ENCODE measurements around the gene EIF4H. TPM values are rescaled to one million over a fixed set of nuclear protein-coding genes. Genes with fewer than 3 reads are reported as not detected.
"Not testable (repeated sequence)": the region's sequence is repeated elsewhere in the genome, so short reads cannot be mapped to it uniquely, and the experiment has no call there.

Gene EIF4H
- total RNA-seq, 4 donors from 2014 or later: 131 to 172 (median 149) TPM

DNA sequence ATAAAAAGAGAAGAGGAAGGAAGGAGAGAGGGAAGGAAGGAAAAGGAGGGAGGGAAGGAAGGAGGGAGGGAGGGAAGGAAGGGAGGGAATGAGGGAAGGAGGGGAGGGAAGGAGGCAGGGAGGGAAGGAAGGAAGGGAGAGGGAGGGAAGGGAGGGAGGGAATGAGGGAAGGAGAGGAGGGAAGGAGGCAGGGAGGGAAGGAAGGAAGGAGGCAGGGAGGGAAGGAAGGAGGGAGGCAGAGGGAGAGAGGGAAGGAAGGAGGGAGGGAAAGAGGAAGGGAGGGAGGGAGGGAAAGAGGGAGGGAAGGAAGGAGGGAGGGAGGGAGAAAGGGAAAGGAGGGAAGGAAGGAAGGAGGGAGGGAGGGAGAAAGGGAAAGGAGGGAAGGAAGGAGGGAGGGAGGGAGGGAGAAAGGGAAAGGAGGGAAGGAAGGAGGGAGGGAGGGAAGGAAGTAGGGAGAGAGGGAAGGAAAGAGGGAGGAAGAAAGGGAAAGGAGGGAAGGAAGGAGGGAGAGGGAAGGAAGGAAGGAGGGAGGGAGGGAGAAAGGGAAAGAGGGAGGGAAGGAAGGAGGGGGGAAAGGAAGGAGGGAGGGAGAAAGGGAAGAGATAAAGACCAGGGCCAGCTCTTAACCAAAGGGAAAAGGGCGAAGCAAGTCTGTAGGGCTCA is 29.9 kb downstream of the EIF4H start:
- no peak overlapping the region for H3K27ac ChIP-seq
- no peak overlapping the region for H3K4me3 ChIP-seq
- no peaks in the 10 kb centered on the region for H3K9me3 ChIP-seq
- no peaks in the 10 kb centered on the region for H3K27me3 ChIP-seq
- no peaks in the 10 kb centered on the region for H3K36me3 ChIP-seq
- no peak for DNase-seq
- H3K4me1 ChIP-seq: peaks cover 0 to 5% (median 2%) of the 10 kb centered on the region in 4 donors
- TF ChIP-seq, protein P1, sequence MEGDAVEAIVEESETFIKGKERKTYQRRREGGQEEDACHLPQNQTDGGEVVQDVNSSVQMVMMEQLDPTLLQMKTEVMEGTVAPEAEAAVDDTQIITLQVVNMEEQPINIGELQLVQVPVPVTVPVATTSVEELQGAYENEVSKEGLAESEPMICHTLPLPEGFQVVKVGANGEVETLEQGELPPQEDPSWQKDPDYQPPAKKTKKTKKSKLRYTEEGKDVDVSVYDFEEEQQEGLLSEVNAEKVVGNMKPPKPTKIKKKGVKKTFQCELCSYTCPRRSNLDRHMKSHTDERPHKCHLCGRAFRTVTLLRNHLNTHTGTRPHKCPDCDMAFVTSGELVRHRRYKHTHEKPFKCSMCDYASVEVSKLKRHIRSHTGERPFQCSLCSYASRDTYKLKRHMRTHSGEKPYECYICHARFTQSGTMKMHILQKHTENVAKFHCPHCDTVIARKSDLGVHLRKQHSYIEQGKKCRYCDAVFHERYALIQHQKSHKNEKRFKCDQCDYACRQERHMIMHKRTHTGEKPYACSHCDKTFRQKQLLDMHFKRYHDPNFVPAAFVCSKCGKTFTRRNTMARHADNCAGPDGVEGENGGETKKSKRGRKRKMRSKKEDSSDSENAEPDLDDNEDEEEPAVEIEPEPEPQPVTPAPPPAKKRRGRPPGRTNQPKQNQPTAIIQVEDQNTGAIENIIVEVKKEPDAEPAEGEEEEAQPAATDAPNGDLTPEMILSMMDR (IDR thresholded peaks at IDR 0.05): no peak
- no peak for TF ChIP-seq POLR2A (IDR thresholded peaks at IDR 0.05)

DNA sequence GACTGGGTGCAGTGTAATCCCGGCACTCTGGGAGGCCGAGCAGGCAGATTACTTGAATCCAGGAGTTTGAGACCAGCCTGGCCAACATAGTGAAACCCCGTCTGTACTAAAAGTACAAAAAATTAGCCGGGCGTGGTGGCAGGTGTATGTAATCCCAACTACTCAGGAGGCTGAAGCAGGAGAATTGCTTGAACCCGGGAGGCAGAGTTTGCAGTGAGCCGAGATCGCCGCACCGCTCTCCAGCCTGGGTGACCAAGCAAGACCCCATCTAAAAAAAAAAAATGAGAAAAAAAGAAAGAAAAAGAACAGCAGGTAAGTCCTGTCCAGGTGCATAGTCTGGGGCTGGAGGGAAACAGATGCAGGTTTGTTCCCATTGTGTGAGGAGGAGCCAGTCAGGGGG is 31.9 kb downstream of the EIF4H start:
- not testable (repeated sequence) for H3K27ac ChIP-seq, H3K36me3 ChIP-seq, DNase-seq, H3K4me1 ChIP-seq, H3K9me3 ChIP-seq, H3K27me3 ChIP-seq, H3K4me3 ChIP-seq

DNA sequence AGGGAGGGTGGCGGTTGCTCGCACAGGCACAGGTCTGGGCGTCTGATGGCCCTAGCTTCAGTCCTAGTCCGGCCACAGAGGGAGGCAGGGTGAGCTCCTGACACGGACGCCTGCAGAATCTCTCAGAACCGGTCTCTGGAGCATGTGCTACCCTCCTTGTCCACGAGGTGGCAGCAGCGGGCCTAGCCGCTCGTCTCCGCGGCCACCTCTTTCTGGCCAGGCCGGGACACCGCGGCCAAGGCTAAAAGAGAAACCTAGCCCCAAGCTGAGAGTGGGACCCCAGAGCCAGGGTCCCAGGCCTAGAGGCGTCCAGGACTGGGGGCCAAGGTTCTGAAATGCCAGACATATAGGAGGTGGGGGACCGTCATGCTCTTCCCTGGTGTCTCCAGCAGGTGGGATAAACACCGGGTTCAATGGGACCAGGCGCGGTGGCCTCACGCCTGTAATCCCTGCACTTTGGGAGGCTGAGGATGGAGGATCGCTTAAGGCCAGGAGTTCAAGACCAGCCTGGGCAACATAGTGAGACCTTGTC is 32.5 kb downstream of the EIF4H start:
- Histone ChIP-seq H3K36me3 (no peaks in the 10 kb centered on the region), H3K27ac (peak overlapping the region in 1 of 4 donors; percentile 42), H3K4me3 (peak overlapping the region in 2 of 4 donors; percentile 27 to 35), H3K4me1 (peaks cover 0 to 5% (median 2%) of the 10 kb centered on the region in 4 donors), H3K9me3 (no peaks in the 10 kb centered on the region), H3K27me3 (no peaks in the 10 kb centered on the region)
- DNase-seq: peak; percentile 84 to 95 (median 93)
- TF ChIP-seq, protein P1 (IDR thresholded peaks at IDR 0.05): peak; percentile 89 to 97 (median 96)
- TF ChIP-seq POLR2A (IDR thresholded peaks at IDR 0.05): no peak

DNA sequence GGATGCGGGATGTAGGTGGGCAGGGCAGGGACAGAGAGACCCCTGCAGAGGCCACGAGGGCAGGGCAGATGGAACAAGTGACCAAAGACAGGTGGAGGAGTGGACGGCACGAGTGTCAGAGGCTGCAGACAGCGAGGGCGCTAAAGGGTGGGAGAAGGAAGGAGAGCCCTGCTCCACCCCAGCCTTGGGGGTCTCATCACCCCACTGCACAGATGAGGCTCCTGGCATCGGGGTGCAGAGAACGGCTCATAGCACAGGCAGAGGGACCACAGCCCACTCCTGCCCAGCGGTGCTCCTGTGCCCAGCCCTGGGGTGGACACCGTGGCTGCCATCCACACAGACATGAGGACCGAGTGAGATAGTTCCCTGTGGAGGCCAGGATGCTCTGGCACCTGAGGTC is 33.4 kb downstream of the EIF4H start:
- peak in 1 of 3 donors; percentile 48 for DNase-seq
- Histone ChIP-seq H3K27ac (no peak overlapping the region), H3K27me3 (no peaks in the 10 kb centered on the region), H3K9me3 (no peaks in the 10 kb centered on the region), H3K4me3 (no peak overlapping the region), H3K4me1 (peaks cover 0 to 5% (median 2%) of the 10 kb centered on the region in 4 donors), H3K36me3 (no peaks in the 10 kb centered on the region)
- TF ChIP-seq, protein P1 (IDR thresholded peaks at IDR 0.05): no peak
- TF ChIP-seq POLR2A (IDR thresholded peaks at IDR 0.05): no peak

DNA sequence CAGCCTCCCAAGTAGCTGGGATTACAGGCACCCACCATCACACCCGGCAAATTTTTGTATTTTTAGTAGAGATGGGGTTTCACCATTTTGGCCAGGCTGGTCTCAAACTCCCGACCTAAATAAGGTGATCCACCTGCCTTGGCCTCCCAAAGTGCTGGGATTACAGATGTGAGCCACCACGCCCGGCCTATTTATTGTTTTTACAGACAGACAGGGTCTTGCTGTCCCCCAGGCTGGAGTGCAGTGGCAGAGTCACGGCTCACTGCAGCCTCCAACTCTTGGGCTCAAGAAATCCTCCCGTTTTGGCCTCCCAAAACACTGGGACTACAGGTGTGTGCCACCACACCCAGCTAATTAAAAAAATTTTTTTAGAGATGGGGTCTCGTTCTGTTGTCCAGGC is 34.1 kb downstream of the EIF4H start:
- not testable (repeated sequence) for H3K4me1 ChIP-seq, H3K27ac ChIP-seq, H3K4me3 ChIP-seq, H3K9me3 ChIP-seq, H3K36me3 ChIP-seq, H3K27me3 ChIP-seq
- peak in 1 of 3 donors; percentile 19 for DNase-seq

DNA sequence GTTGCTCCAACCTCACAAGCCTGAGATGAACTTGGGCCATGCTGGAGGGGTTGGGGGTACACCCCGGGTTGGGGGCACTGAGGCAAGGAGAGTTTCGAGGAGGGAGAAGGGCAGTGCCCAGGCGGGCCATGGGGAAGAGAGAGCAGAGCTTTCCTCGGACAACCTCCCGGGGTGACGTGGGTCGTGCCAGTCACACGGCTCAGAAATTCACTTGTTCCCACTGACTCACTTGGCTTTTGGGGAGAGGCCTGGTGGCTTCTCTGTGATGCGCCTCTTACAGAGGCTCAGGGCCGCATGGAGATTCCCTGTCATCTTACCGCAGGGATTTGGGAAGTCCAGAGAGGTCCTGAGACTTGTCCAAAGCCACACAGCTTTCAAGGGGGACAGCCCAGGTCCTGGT is 38.5 kb downstream of the EIF4H start:
- H3K4me3 ChIP-seq: no peak overlapping the region
- H3K27me3 ChIP-seq: no peaks in the 10 kb centered on the region
- H3K9me3 ChIP-seq: no peaks in the 10 kb centered on the region
- TF ChIP-seq, protein P1 (IDR thresholded peaks at IDR 0.05): no peak
- TF ChIP-seq POLR2A (IDR thresholded peaks at IDR 0.05): no peak
- no peak overlapping the region for H3K27ac ChIP-seq
- no peak for DNase-seq
- peaks cover 0 to 21% (median 4%) of the 10 kb centered on the region in 4 donors for H3K4me1 ChIP-seq
- no peaks in the 10 kb centered on the region for H3K36me3 ChIP-seq

Measured in Peyer's patch (tissue), 4 donors.